ENCODE data around the gene NMT1.

- TF ChIP-seq KAT2B (IDR thresholded peaks at IDR 0.05; ENCODE audit: borderline replicate concordance, low read depth, low read length) = no peak
- no peak for TF ChIP-seq DNMT3B (CRISPR knock-in tag; conservative IDR thresholded peaks at IDR 0.05)
- no peak for TF ChIP-seq ZNF704 (CRISPR knock-in tag; IDR thresholded peaks at IDR 0.05; ENCODE audit: borderline replicate concordance)
- no peak for TF ChIP-seq CAMTA2 (CRISPR knock-in tag; IDR thresholded peaks at IDR 0.05; ENCODE audit: borderline replicate concordance)
- TF ChIP-seq, protein P1, sequence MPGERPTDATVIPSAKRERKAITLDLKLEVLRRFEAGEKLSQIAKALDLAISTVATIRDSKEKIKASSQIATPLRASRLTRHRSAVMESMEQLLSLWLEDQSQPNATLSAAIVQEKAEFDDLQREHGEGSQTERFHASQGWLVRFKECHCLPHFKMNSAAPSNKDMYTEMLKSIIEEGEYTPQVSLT (CRISPR knock-in tag; IDR thresholded peaks at IDR 0.05; ENCODE audit: borderline replicate concordance, low read depth) = no peak
- no peak for TF ChIP-seq ETV5 (CRISPR knock-in tag; IDR thresholded peaks at IDR 0.05; ENCODE audit: borderline replicate concordance)
Observed at GRCh38 chr17:45130681-45131615, 69.8 kb downstream of the NMT1 start.

All from HepG2 (cell line).